A204.1 (cell line): Measurements from ENCODE around the gene MYCL.

Experiments used
- FAIRE-seq: peaks from 2 replicates; lab custom pipeline; 2012; peaks lifted over from hg19 to GRCh38; lab: Jason Lieb, UNC

MYCL gene

DNA sequence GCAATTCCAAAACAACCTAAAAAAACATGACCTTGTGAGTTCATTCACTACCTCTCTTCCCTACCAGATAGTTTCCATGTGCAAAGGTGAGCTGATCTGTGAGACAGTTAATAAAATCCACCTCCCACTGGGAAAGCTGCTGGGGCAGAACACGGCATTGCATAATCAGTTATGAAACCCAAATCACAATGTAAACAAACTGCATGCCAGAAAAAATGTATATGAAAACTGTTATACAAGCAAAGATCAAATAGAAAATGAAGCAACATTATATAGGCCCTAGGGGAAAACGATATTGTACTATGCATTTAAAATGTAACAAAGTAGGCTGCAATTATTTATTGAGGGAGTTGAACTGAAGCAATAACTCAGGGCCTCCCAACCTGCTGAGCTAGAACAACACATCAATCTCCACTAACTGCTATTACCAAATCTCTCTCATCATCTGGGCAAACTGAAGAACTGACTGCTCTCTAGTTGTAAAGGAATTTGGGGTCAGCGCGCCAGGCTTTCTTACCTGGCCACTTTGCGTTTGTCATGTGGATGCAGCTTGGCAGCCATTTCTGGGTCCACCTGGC, 49.4 kb downstream of the MYCL start:
- no peak for FAIRE-seq

DNA sequence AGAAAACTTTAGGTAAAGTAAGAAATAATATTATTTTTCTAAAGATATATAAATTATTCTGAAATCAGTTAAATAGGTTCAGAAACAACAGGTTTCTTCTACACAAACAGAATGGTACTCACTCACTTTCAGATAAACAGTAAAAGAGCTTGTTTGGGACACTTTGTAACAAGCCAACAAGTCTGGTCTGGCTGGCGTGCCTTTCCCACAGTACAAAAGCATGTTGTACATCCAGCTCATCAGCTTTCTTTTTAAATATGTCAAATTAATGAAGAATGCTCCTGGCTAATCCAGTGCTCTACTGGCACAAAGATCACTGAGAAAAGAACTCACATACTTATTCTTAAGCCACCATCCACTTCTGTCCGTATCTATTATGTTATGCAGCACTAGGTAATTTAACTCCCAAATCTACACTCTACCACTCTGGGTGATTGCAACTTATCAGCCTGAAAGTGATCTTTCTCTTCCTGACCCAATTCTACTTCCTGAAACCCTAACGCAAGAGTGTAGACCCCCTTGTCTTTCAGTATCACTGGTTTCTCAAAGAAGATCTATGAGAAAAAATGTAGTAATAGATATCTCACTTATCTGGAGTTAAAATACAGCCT, 51.0 kb downstream of the MYCL start:
- no peak for FAIRE-seq

DNA sequence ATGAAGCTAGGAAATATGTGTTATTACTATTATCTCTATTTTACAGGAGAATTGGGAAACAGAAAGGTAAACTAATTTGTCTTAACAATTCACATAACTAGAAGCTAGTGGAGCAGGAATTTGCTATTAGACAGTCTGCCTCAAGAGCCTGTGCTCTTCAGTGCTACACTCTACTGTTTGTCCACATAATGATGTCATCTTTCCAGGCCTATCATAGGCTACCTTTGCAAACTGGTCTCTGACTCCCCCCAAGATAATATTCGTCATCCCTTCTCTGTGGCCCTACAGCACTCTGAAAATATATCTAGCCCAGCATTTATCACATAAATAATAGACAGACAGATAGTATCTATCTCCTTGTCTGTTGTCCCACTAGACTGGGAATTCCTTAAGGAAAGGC, 52.5 kb downstream of the MYCL start:
- no peak for FAIRE-seq

DNA sequence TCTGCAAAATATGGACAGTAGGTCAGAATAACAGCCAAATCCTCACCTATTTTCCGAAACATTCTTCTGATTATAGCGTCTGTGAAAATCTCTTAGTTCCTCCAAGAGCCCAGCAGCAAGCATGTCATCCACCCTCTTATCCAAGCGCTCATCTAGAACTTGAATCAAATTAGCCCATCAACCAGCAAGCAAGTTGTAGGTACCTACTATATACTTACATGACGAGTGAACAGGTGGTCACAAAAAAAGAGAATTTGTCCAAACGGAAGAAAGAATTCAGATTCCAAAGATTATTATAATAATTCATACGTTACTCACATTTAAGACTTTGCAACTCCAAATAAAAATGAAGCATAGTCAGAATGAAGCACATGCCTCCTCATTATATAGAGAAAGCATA, 53.8 kb downstream of the MYCL start:
- no peak for FAIRE-seq

DNA sequence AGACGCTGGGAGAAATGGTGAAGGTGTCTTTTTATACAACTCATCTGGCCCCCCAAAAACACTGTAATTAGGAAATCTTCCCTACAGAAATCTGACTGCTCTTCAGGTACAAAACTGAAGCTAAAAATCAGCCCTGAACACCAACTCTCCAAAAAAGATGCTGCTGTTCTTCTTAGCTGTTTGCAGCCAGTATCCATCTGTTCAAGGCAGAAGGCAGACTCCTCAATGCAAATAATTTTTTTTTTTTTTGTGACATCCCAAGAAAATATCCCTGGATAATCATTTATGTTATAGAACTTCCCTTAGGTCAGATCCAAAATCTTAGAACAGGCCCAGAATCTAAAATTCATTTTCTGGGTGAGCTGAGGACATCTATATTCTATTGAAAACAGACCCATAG, 54.9 kb downstream of the MYCL start:
- no peak for FAIRE-seq

DNA sequence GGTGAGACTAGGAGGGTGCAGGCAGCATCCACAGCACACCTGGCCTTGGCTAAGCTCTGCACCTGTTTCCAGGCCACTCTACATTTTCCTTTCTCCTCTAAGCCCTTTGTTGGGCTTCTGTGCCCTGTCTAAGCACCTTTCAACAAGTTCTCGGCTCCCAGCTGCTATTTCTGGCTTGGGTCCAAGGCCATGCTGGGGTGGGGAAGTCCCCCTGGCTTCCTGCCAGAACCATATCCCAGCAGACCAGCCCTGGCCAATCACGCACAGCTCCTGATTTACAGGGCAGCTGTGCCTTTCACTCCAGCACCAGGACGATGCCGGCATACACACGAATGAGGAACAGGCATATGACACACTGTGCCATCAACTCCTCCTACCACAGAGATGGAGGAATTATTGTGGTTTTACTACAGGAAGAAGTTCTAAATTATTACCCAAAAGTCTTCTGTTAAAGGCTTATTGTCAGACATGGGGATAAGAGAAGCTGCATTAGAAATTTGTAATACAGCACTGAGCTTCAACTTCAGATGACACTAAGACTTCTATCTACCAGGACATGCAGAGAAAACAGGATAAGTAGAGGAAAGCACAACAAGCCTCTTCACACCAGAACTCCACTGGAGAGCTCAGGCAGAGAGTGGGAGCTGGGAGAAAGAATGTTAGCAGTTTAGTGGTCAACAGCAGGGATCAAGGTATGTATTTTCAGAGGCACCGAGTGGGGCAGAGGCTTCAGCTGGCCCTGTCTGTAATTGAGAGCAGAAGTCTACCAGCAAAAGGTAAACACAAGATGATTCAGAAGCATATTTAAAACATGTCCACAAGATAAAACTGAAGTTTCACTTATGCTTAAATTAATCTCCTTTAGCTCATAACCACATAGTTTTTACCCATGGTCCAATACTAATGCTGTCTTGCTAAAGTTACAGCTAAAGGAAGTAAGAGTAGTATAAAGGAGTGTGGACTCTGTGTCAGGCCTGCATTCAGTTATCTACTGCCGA, 55.8 kb downstream of the MYCL start:
- FAIRE-seq, result no peak
